DMS53 treated with DMSO at 0.1 percent for 48 hours (cell line): Measurements from ENCODE around the gene IRF1.
"Not testable (repeated sequence)": the region's sequence is repeated elsewhere in the genome, so short reads cannot be mapped to it uniquely, and the experiment has no call there.

Source experiments
- DNase-seq: peaks from one replicate; lab custom pipeline; 2025; ENCODE audit not compliant: unreplicated experiment; lab: John Stamatoyannopoulos, UW

Gene IRF1

DNA sequence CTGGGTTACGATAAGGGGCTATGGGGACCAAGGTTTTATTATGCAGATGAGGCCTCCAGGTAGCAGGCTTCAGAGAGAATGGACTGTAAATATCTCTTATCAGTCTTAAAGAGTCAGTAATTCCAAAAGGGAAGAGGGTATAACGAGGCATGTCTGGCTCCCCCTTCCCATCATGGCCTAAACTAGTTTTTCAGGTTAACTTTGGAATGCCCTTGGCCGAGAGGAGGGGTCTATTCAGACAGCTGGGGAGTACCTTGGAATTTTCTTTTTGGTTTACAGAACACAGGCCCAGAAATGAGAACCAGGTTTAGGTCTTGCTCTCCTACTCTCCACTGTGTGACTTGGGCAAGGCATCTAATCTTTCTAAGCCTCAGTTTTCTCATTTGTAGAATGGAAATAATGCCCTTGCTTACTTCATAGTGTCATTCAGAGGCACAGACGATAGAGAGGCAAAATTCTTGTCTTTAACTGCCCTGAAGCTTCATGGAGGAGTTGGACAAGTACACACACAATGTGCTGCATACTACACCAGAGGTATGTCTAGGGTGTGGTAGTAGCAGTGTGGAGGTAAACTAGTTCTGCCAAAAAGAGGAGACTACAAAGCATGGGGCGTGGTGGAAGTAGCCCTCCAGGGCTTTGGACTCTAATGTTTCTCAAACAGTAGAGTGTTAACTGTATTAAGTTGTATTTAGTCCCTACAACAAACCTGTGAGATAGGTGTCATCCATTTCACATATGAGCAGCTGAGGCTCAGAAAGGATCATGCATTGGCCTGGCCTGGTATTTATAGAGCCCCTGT lies 45.5 kb downstream of the IRF1 start:
- no peak for DNase-seq

- DNase-seq, result no peak
Measured at GRCh38 chr5:132444061-132444460, 46.5 kb downstream of the IRF1 start.

- DNase-seq, result no peak
Measured at GRCh38 chr5:132439521-132440089, 51.0 kb downstream of the IRF1 start.

GRCh38 chr5:132438917-132439316 lies 51.7 kb downstream of the IRF1 start:
- DNase-seq, result no peak

DNA sequence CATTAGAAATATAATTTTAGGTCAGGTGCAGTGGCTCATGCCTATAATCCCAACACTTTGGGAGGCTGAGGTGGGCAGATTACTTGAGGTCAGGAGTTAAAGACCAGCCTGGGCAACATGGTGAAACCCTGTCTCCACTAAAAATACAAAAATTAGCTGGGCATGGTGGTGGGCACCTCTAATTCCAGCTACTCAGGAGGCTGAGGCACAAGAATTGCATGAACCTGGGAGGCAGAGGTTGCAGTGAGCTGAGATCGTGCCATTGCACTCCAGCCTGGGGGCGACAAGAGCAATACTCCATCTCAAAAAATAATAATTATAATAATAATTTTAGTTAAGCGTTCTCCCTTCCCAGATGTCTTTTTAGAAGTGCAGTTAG lies 52.3 kb downstream of the IRF1 start:
- not testable (repeated sequence) for DNase-seq

DNA sequence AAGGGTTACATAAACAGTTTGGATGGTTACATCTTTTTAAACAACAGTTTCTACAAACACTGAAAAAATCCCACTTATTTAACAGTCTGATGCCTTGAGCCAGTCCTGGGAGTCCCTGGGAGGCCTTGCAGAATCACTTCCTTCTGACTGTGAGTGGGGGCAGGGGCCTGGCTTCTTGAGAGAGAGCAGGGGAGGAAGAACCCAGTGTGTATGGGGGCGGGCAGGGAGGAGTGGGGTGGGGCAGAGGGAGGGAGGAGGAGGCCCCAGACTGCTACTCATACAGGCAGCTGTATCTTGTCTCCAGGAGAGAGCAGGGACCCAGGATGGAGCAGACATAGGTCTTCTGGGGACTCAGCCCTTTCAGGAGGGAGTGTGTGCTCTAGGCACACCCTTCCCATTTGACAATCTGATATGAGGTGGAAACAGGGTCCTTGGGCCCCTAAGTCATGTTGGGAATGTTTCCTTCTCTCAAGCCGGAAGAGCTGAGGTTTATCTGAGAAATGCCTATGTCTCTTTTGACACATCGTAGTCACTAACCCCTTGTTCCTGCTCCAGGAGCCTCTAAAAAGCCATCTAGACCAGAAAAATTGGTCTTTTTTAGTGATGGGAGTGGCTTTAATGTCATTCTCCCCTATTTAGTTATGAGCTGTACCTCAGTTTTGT lies 52.8 kb downstream of the IRF1 start:
- no peak for DNase-seq

DNA sequence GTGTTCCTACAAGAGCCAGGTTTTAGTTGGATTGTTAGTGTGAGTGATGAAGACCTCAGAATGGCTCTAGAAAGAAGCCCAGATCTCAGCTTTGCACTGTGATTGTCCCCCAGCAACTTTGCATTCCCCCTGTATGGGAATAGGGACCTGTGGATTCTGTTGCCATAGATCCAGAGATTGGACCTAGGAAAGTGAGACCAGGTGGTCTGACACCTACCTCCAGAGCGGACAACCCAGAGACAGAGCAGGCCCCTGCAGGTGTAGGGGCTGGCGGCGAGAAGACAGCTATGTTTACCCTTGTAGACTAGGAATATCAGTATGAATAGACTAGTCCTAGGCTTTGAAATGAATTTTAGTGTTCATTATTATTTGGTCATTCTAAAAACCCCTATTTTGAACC lies 53.6 kb downstream of the IRF1 start:
- DNase-seq, result no peak

DNA sequence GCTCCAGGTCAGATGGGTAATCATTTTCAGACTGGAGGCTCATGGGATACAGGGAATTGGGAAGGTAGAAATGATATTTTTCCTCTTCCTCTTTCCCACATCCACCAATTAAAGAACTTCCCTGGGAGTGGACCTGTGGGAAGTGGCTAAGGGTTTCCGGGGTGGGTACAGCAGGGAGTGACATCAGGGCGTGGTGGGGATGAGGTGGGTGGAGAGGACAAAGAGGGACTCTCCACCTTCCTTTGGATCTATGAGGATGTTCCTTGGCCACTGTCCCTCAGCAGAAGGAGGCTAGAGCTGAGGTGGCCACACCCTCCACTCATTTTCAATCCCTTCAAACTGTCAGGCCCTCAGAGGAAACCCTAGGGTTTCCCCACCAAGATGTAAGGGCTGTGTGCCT lies 54.7 kb downstream of the IRF1 start:
- no peak for DNase-seq

DNA sequence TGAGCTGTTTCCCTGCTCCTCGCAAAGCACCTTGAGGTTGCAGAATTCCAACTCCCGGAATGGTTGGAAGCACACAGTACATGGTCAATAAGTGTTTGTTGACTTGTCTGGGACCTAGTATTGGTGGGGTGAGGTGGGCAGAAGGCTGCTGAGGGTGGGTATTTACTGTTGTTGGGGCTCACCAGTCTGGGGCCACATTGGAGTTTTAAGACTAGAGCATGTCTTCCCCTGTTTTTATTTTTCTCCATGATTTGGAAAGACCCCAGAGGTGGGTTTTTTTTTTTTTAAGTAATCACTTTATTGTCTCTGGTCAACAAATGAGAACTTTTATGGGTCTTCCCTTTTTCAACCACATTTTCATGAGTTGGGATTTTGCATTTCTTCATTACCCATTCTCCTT lies 55.1 kb downstream of the IRF1 start:
- no peak for DNase-seq

DNA sequence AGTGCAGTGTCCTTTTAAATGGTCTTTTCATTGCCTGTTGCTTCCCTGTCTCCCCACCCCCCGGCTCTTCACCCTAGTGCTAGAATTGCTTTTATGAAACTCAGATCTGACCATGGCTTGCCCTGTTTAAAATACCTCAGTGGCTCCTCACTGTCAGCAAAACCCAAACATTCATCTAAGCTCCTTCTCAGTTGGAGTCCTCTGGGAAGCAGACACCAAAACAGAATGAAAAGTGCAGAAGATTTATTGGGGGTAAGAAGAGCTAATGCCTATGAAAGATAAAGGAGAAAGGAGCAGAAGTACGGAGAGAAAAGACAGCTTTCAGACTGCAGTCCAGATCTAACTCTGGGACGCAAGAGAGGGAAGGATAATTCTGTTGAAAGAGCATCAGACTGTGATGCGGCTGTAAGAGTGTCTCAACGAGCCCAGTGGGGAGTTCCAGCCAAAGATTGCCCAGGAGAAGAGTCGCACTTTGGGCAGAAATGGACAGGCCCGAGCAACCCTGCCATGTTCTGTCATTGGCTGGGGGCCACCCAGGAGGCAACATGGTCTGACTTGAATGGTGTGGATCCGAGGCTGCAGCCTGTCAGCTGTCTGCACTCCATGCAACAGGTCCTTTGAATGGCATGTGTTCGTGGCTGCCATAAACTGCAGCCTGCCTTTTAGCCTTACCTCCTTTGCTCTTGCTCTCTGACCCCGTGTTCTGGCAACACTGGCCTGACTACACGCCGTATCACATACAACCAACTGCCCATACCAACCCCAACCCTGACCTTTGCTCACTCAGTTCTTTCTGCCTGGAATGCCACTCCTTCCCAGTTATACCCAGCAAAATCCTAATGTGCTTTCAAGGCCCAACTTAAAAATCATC lies 55.9 kb downstream of the IRF1 start:
- no peak for DNase-seq

DNA sequence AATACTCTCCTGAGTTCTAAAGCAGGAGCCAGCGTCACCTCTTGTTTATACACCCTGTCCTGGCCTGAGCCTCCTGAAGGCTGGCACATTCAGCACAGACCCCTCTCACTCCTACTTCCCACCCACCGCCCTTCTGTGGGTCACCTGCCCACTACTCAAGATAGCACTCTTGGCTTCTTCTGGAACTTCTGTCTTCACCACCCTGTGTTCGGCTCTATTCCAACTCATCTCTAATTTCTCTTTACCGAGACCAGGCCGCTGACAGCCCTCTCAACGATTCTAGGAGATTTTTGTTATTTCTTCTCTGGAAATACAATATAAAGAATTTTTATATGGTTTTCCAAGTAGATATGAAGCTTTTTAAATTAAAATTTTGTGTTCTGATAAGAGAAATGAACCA lies 57.4 kb downstream of the IRF1 start:
- DNase-seq, result no peak

DNA sequence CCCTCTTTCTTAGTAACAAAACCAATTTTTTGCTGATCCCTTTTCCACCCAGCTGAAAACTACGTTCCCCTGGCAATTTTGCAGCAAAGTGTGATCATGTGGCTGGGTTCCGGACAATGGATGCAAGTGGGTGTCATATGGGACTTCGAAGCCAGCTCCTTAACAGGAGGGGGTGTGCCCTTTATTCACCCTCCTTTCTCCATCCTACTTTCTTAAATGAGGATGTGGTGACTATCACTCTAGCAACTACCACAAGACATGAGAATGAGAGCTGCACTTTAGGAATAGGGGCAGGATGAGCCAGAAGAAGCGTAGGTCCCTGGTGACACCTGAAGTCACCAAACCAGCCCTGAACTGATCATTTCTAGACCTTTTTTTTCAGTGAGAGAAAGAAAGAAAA lies 58.9 kb downstream of the IRF1 start:
- DNase-seq, result no peak
